Measurements from ENCODE around the gene AVEN.

The AVEN gene

DNA sequence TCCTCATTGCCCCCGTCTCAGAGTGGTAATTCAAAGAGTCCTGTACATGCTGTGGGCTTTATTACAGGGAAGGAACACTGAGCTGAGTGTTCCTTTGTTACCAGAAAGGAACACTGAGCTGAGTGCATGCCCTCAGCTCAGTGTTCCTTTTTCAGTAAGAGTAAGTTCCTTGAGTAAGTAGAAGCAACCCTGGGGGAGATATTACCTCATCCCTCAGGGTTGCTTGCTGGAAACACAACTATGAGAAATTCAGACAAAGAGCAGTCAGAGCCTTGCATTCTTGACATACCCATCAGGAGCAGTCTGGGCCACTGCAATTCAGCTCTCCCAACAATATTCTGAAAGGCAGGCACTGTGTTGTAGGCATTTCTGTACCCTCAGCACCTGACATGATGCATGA lies 53.7 kb downstream of the AVEN start:
- no peak for DNase-seq (ENCODE audit: low read depth in 2 of 2)

DNA sequence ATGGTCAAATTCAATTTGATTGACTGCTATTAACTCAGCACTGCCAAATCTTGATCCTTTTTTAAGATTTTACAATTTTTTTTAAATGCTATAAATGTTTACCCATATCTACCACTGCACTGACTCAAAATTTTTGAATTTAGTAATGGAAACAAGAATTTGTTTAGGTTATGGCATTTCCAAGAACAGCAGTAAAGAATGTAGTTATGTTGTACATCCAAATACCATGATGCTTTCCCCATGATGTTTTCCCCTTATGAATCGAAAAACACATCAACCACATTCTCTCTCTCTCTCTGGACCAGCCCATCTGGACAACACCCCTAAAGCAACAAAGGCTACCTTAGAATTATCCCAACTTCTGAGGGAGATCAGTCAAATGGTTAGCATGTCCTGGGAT lies 56.5 kb downstream of the AVEN start:
- DNase-seq (ENCODE audit: low read depth in 2 of 2): no peak

DNA sequence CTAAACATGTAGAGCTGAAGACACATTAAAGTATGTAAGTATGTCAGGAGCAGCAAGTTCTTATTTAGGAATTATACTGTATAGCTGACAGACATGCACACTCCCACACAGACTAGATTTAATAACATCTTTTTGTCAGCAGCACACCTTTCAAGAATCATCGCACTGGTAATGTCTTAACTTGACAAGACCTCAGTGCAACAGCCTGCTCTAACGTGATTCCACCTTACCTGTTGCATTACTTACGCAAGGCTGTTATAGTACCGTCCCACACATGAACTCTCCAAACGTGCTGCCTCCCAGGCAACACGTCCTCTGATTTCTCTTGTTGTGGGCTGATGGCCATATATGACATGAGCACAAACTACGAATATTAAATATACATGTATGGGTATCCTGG lies 58.8 kb downstream of the AVEN start:
- DNase-seq (ENCODE audit: low read depth in 2 of 2): no peak

DNA sequence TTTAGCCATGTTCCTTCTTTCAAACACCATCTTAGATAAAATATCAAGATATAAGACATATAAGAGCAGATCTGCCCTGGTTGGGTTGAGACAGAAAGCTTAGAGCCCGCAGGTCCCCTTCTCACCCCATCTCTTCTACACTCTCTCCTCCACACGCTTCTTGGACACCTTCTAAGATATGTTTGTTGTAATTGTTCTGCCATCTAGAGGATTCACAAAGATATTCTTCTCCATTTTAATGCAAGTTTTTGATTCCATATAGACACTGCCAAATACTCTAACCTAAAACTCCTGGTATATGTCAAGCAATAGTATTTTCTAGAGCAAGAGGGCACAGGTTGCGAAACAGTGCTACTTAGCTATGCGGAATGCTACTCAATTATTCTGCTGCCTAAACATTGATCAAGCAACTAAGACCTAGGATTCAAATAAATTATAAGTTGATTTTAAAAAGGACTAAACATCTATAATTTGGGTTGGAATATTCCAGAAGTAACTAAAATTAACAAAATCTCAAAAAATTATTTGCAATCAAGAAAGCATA lies 63.9 kb downstream of the AVEN start:
- DNase-seq (ENCODE audit: low read depth in 2 of 2): no peak

DNA sequence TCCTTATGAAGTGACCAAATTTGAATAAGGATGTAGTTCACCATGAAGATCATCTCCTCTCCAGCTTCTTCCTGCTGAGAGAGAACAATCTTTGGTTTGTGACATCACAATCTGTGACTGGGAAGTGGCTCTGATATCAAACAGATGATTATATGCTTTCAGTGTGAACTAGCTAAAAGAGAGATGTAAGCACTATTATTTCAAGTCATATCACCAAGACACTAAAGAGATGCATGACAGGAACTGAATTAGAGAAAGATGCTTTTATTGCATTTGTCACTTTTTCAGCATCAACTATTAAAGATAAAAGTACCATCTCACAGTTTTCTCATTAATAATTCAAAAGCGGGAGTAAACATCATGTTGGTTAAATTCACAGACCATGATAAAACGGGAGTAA lies 67.2 kb downstream of the AVEN start:
- DNase-seq (ENCODE audit: low read depth in 2 of 2): no peak

DNA sequence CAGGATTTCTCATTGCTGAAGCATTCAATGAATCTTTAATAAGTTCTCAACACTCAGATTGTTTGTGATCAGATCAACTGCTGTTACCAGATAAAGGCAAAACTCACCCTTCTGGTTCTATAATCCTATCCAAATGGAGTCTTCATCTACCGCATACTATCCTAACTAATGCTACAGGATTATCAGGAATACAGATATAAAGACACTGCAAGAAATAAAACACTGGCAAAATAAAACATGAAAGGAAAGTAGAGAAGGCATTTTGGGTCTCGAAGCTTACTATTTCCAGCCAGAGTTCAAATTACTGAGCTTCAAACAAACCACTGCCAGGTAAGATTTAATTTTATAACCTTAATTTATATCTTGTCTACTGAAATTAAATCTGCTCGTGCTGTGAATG lies 70.2 kb downstream of the AVEN start:
- no peak for DNase-seq (ENCODE audit: low read depth in 2 of 2)

DNA sequence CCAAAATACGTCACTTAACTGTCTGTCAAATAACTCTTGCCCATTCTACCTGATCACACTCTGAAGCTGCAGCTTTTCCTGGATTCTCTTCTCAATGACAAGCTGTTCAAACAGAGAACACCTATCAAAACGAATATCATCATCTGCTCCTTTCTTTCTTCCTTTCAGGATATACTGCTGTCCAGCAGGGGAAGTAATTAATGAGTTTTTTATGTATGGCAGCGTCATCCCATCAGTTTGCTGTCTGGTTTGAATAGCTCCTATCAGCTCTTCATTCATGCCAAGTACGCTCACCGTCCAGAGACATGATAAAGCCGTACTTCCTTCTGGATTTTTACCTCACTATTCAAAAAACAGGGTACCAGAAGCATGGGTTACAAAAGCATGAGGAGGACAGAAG lies 70.8 kb downstream of the AVEN start, which contains the start of gene CHRM5:
Gene CHRM5 (plus strand): TSS at position 274 of the 400 bp plus-strand sequence. CDS start 94,221 bp downstream, outside the sequence.
- DNase-seq (ENCODE audit: low read depth in 2 of 2): no peak

DNA sequence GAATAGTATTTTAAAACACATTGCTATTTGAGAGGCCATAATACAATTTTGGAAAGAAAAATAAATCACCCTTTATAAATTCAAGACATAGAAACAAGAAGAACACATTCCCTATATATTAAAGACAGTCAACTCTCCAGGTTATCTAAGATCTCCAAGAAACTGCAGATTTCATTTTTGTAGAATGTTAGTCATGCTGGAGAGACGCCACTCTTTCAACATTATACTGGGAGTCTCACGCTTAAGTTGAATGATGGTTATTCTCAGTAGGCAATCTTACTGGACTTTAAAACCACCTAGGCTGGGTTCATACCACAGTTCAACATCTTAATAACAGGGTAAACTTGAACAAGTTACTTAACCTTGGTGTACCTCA lies 74.4 kb downstream of the AVEN start:
- DNase-seq (ENCODE audit: low read depth in 2 of 2): no peak

DNA sequence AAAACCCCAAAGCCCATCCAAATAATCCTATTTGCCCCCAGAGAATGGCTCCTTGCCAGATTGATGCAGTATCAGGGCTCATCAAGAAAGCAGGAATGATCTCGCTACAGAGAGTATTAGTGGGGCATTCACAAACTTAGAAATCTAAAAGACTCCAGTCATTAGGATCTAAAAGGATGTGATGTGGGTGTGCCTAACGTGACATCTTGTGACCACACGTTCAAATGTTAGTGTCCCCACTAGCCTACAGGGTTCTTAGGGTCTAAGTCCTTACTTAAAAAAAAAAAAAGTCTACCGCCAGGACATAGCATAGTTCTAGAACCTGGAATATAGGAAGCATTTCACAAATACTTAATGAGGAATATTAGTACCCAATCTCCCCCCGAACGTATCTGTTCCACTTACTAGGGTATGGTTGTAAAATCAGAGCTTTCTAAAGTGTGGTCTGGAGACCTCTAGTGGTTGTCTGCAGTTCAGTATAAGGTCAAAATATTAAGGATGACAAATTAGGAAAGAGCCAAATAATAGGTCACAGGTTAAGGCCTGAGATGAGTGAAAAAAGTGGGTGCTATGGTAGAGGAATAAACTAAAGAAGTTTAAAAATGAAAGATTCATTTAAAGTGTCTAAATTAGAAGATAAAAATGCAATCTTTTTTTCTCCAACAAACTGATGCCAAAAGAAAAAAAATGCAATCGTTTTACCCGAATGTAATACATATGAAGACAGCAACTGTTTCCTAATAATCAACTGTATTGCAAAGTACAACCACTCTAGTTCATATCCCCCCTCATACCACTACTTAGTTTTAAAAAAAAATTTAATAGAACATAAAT lies 75.0 kb downstream of the AVEN start:
- no peak for DNase-seq (ENCODE audit: low read depth in 2 of 2)

DNA sequence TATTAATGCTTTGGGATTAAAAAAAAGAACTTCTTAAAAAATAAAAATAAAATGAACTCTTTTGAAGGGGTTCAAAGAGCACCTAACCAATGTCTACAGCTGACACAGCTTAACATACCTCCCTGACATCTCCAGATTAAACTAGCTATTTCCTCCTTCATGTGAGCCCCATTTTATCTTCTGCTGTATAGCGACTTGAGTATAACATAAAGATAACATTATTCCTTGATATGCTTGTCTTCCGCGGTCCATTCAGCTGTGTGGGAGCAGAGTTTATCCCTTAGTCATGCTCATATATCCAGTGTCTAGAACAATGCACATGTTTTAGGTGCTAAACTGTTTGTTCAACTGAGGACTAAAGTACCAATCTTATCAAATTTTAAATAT lies 78.5 kb downstream of the AVEN start:
- no peak for DNase-seq (ENCODE audit: low read depth in 2 of 2)

DNA sequence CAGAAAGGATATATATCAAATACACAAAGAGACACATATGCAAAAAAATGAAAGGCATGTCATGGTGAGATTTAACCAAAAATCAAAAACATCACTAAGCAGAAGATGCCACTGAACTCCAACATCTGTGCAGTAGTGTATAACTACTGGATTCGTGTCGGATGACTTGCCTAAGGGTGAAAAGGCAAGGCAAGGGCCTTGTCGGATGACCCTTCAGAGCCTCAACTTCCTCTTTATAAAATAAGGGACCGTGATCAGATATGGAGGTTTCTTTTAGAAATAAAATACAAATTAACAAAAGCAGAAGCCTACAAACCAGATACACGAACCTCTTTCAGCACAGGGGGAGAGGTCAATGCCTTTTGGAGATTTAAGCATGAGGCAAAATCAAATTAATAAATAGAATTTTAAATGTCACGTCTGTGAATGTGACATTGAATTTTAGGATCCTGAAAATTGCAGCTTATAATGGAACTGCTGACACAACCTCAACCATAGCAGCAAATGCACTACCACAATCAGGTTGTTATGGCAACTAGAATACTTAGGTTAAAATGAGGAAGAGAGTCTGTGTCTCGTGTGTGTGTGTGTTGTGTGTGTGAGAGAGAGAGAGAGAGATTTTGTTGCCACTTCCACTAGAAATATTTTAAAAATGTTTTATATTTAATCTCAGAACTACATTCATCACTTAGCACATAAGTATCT lies 79.0 kb downstream of the AVEN start:
- no peak for DNase-seq (ENCODE audit: low read depth in 2 of 2)

DNA sequence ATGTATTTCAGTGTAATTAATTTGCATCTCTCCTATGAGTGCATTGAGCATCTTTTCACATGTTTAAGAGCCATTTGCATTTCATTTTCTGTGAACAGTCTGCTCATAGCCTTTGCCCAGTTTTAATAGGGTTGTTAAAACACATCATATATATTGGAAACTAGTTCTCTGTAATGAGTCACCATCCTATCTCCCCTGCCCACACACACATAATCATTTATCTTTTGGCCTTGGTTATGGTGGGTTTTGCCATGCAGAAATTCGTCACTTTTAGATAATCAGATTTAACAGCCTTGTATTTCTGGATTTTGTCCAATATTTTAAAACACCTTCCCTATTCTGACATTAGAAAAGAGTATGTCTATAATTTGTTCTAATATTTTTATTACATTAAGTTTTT lies 82.6 kb downstream of the AVEN start:
- DNase-seq (ENCODE audit: low read depth in 2 of 2): no peak

DNA sequence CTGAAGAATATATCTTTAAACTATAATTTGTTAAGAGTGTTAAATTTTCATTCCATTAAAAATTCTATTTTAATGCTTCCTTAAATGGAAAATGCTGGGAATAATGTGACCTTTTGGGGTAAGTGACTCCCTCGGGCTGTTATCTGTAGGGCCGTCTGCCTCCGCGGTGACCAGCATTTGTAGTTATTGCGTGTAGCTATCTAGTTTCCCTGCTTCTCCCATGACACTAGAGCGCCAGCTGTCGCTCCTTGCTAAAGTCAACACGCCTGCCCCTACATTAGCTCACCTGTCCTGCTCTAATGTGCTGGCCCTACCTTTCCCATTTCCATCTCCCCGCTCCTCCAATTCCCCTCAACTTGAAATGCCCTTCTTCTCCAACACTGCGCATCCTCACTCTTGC lies 83.1 kb downstream of the AVEN start:
- DNase-seq (ENCODE audit: low read depth in 2 of 2): no peak

DNA sequence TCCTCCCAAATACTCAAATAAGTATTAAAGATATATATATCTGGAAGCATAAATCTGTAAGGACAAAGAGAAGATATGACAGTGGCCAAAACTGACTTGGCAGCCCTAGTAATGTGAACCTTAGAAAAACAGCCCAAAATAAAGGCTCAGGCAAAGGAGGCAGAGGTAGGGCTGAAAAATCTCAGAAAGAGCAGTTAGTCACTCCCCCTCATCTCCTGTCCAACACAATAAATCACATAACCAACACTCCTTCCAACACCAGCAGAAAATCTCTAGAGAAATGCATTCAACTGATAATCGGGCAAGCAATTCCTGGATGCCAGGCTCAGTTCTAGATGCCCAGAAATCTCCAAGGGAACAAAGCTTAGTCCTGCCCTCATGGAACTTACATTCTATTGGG lies 92.9 kb downstream of the AVEN start:
- DNase-seq (ENCODE audit: low read depth in 2 of 2): no peak

DNA sequence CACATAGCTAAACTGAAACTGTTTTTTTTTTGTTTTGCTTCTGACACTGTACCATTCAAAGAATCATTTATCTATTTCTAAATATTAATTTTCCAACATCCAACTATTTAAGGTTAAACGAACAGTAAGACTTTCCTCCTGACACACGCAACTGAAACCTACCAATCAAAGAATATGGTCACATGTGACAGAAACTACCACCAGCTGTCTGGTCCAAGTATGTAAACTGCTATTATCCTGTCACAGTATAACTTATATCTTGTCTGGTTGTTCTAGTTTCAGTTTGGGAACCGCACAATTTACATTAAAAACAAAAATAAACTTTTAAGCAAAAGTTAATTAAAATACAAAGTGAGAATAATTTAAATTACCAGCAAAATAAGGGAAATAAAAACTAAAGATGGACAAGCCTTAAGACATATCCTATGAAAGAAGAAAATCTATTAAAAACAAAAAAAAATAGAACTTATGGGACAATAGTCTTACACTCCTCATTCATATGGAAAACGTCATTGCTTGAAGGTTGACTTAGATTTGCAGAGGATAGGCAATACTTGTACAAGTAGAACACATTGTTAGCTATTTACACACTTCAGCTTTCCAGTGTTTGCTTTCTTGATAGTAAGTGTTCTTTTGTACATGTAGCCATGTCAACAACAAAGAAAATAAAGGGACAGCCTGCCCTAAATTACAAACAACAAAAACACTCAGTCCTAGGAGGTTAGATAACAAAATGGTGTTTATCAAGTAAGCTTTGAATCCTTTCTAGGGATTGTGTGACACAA lies 97.5 kb downstream of the AVEN start:
- DNase-seq (ENCODE audit: low read depth in 2 of 2): no peak

DNA sequence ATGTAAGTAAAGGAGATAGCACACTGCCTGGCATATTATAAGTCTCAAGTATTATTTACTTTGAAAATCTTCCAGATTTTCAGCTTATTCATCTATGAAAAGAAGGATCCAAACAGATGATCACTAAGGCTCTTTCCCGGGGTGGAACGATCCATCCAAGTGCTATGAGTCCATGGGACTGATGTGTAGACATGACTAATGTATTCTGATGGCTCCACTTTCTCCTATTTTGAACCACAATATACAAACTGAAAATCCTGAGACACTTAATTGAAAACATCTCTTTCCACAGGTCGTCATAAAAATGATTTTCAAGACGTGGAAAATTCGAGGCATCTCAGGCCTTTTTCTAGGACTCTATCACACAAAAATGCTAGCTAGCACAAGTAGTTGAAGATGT lies 104.1 kb downstream of the AVEN start:
- no peak for DNase-seq (ENCODE audit: low read depth in 2 of 2)

DNA sequence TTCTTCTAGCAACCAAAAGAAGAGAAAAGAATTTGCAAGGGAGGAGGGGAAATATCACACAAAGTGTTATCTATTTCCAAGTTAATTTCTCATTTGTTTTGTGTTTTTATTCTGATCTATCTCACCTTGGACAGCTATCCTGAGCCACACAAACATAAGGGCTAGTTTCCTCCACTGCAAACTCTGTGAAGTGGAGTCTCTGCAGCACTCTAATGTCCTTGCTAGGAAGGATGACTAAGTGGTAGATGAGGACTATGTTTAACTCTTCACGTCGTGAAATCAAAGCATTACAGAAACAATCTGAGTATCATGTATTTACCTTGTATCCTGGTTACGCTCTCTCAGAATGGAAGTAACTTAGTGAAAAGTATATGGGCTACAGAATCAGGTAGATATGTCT lies 104.6 kb downstream of the AVEN start:
- DNase-seq (ENCODE audit: low read depth in 2 of 2): no peak

DNA sequence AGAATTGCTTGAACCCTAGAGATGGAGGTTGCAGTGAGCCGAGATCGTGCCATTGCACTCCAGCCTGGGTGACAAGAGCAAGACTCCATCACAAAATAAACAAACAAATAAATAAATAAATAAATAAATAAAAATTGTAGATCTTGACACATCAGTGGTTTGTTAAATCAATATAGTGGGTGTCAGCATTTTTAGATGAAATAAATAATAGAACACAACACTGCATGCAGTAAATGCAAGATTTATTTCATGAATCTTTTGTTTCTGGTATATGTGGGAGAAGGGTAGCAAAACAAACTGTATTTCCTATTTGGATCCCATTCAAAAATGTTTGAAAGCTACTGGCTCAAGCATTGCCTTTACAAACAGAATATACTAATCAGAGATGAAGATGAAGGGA lies 106.3 kb downstream of the AVEN start:
- DNase-seq (ENCODE audit: low read depth in 2 of 2): no peak

DNA sequence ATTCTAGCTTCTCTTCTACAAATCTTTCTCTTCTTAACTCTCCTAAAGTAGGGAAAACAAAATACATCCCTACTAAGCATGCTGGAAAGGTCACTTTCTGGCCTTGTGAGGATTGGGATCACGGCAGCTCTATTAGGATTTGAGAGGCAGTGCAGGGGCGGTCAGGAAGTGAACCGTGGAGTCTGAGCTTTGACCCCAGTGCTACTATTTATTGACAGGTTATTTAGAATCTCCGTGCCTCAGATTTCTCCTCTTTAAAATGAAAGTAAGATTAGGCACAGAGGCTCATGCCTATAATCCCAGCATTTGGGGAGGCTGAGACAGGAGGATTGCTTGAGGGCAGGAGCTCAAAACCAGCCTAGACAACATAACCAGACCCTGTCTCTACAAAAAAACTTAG lies 112.7 kb downstream of the AVEN start:
- no peak for DNase-seq (ENCODE audit: low read depth in 2 of 2)

DNA sequence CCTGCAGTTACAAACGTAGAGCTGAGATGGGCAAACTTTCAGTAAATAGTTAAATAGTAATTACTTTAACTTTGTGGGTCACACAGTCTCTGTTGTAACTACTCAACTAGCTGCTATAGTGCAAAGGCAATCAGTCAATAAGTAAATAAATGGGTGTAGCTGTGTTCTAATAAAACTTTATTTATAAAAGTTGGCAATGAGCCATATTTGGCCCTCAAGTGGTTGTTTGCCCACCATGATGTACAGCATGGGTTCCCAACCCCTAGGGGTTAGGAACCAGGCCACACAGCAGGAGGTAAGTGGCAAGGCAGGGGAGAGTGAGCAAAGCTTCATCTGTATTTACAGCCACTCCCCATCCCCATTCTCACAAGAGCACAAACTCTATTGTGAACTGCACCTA lies 115.6 kb downstream of the AVEN start:
- DNase-seq (ENCODE audit: low read depth in 2 of 2): no peak

DNA sequence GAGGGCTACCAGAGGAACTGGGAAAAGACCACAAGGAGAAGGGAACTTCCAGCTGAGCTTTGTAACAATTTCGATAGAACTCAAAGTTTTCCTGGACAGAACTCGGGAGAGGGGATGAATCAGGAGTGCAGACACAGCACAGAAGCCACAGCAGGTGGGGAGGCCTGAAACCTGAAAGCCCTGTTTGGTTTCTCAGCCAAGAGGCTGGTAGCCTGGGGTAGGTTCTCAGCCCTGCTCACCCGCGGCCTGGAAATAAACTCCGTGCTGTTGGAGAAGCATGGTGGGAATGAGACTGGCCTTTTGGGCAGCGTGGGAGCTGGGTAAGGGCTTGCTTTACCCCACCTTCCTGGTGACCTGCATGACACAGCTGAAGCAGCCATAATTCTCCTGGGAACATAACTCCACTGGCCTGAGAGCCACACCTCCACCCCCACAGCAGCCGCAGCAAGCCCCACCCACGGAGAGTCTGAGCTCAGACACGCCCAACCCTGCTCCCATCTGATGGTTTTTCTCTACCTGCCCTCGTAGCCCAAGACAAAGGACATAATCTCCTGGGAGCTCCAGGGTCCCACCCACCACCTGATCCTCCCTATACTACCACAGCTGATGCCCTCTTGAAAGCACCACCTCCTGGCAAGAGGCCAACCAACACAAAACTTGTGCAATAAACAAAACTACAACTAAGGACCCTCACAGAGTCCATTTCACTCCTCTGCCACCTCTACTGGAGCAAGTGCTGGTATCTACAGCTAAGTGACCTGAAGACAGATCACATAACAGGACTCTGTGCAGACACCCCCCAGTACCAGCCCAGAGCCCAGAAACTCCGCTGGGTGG lies 123.2 kb downstream of the AVEN start:
- DNase-seq (ENCODE audit: low read depth in 2 of 2): no peak
